Ascending aorta (tissue), 2 donors: ENCODE results near the gene LTBP2. TPM values are rescaled to one million over a fixed set of nuclear protein-coding genes. Genes with fewer than 3 reads are reported as not detected.

Experiments used
- DNase-seq, 2 donors: peaks; one replicate each; pipeline ENCODE4 v3.0.0-alpha.2; 2019; ENCODE audit warnings: low spot score in 2 of 2
- H3K27ac ChIP-seq, 2 donors: fragments of 200-600 bp; sonication (generic); one replicate each; pipeline ENCODE4 v1.5.1; 2016 to 2017; ENCODE audit warnings: mild to moderate bottlenecking in 1 of 2
- H3K27me3 ChIP-seq: fragments of 200-600 bp; sonication (generic); one replicate; pipeline ENCODE4 v1.5.1; 2017
- H3K36me3 ChIP-seq, 2 donors: fragments of 200-600 bp; sonication (generic); one replicate each; pipeline ENCODE4 v1.5.1; 2016
- H3K4me1 ChIP-seq, 2 donors: fragments of 200-600 bp; sonication (generic); one replicate each; pipeline ENCODE4 v1.5.1; 2016 to 2017; ENCODE audit warnings: mild to moderate bottlenecking in 1 of 2
- H3K4me3 ChIP-seq, 2 donors: fragments of 200-600 bp; sonication (generic); one replicate each; pipeline ENCODE4 v1.5.1; 2016 to 2017; ENCODE audit warnings: mild to moderate bottlenecking in 1 of 2
- H3K9me3 ChIP-seq, 2 donors: fragments of 200-600 bp; sonication (generic); one replicate each; pipeline ENCODE4 v1.5.1; 2016
- CTCF ChIP-seq, 3 experiments: fragments of 200-600 bp in 2 of 3; fragments of 450-650 bp in 1 of 3; sonication (generic) in 2 of 3; IDR thresholded peaks; one replicate each; pipeline ENCODE4 v1.5.1; 2016 to 2019; ENCODE audit warnings: antibody characterized with exemption in 3 of 3, mild to moderate bottlenecking in 1 of 3, moderate library complexity in 1 of 3
- intact Hi-C: fragments of 100-400 bp; cut with DNase I; formaldehyde crosslinking; loops from one replicate; pipeline ENCODE4 v1.15.1; 2023
- total RNA-seq: library from RNA; depleted of rRNA; stranded (reverse); fragments of >200 nt; gene quantifications from one replicate; pipeline ENCODE4 v1.1.0, GENCODE V29; 2016

The LTBP2 gene
- total RNA-seq, 1 donor from 2014 or later = 383 TPM

- H3K27me3 ChIP-seq = no peaks in the 10 kb centered on the region
- peak overlapping the region in 1 of 2 donors; percentile 5 for H3K4me3 ChIP-seq
- peaks cover 26 to 58% of the 10 kb centered on the region in 2 donors for H3K4me1 ChIP-seq
- DNase-seq = no peak
- intact Hi-C loops = loop anchor here (10.0 kb wide), 1 partner anchor 1385 kb away; the partner anchor contains the start of genes IFT43 and TGFB3
- no peak for TF ChIP-seq CTCF (IDR thresholded peaks at IDR 0.05)
- peak overlapping the region; percentile 91 to 94 for H3K27ac ChIP-seq
- H3K9me3 ChIP-seq = no peaks in the 10 kb centered on the region
- peaks cover 10 to 25% of the 10 kb centered on the region in 2 donors for H3K36me3 ChIP-seq
Observed at GRCh38 chr14:74599321-74599761, 12.7 kb downstream of the LTBP2 start.

GRCh38 chr14:74596741-74597450 is 15.1 kb downstream of the LTBP2 start:
- intact Hi-C loops = loop anchor here (10.0 kb wide), 1 partner anchor 1388 kb away; the partner anchor contains the start of genes IFT43 and TGFB3
- TF ChIP-seq CTCF (IDR thresholded peaks at IDR 0.05) = no peak
- Histone ChIP-seq H3K4me3 (no peak overlapping the region), H3K27ac (peak overlapping the region; percentile 91 to 94), H3K36me3 (peaks cover under 1 to 11% of the 10 kb centered on the region in 2 donors), H3K9me3 (no peaks in the 10 kb centered on the region), H3K27me3 (no peaks in the 10 kb centered on the region), H3K4me1 (peaks cover 50 to 79% of the 10 kb centered on the region in 2 donors)
- no peak for DNase-seq

GRCh38 chr14:74595006-74595735 is 16.9 kb downstream of the LTBP2 start:
- Histone ChIP-seq H3K27me3 (no peaks in the 10 kb centered on the region), H3K36me3 (no peaks in the 10 kb centered on the region), H3K9me3 (no peaks in the 10 kb centered on the region), H3K27ac (peak overlapping the region; percentile 91 to 94), H3K4me3 (peak overlapping the region in 1 of 2 donors; percentile 16), H3K4me1 (peaks cover 50 to 80% of the 10 kb centered on the region in 2 donors)
- intact Hi-C loops = loop anchor here (10.0 kb wide), 1 partner anchor 1390 kb away; the partner anchor contains the start of genes IFT43 and TGFB3
- peak in 1 of 2 donors; percentile 84 for DNase-seq
- TF ChIP-seq CTCF (IDR thresholded peaks at IDR 0.05) = no peak

- H3K27ac ChIP-seq = peak overlapping the region; percentile 91 to 94
- intact Hi-C loops = loop anchor here (10.0 kb wide), 1 partner anchor 1390 kb away; the partner anchor contains the start of genes IFT43 and TGFB3
- peaks cover 46 to 76% of the 10 kb centered on the region in 2 donors for H3K4me1 ChIP-seq
- no peaks in the 10 kb centered on the region for H3K36me3 ChIP-seq
- peak overlapping the region in 1 of 2 donors; percentile 16 for H3K4me3 ChIP-seq
- no peaks in the 10 kb centered on the region for H3K27me3 ChIP-seq
- no peak for DNase-seq
- no peaks in the 10 kb centered on the region for H3K9me3 ChIP-seq
- no peak for TF ChIP-seq CTCF (IDR thresholded peaks at IDR 0.05)
Observed at GRCh38 chr14:74594606-74595005, 17.4 kb downstream of the LTBP2 start.

GRCh38 chr14:74594029-74594428 is 18.0 kb downstream of the LTBP2 start:
- peak overlapping the region; percentile 91 to 94 for H3K27ac ChIP-seq
- H3K4me1 ChIP-seq = peaks cover 44 to 75% of the 10 kb centered on the region in 2 donors
- intact Hi-C loops = loop anchor here (10.0 kb wide), 1 partner anchor 1391 kb away; the partner anchor contains the start of genes IFT43 and TGFB3
- no peaks in the 10 kb centered on the region for H3K36me3 ChIP-seq
- no peaks in the 10 kb centered on the region for H3K27me3 ChIP-seq
- no peak for DNase-seq
- TF ChIP-seq CTCF (IDR thresholded peaks at IDR 0.05) = no peak
- H3K9me3 ChIP-seq = no peaks in the 10 kb centered on the region
- peak overlapping the region in 1 of 2 donors; percentile 16 for H3K4me3 ChIP-seq
